Dedifferentiated amniotic fluid mesenchymal stem cell (primary cell): ENCODE measurements around the gene MYRF.

ENCODE experiments used
- DNase-seq: peaks from one replicate; pipeline ENCODE4 v3.0.0-alpha.2; 2016; ENCODE audit errors: extremely low spot score

MYRF gene

GRCh38 chr11:61817471-61818202 lies 65.2 kb downstream of the MYRF start:
- no peak for DNase-seq

GRCh38 chr11:61820174-61820573 lies 67.7 kb downstream of the MYRF start:
- no peak for DNase-seq

DNA sequence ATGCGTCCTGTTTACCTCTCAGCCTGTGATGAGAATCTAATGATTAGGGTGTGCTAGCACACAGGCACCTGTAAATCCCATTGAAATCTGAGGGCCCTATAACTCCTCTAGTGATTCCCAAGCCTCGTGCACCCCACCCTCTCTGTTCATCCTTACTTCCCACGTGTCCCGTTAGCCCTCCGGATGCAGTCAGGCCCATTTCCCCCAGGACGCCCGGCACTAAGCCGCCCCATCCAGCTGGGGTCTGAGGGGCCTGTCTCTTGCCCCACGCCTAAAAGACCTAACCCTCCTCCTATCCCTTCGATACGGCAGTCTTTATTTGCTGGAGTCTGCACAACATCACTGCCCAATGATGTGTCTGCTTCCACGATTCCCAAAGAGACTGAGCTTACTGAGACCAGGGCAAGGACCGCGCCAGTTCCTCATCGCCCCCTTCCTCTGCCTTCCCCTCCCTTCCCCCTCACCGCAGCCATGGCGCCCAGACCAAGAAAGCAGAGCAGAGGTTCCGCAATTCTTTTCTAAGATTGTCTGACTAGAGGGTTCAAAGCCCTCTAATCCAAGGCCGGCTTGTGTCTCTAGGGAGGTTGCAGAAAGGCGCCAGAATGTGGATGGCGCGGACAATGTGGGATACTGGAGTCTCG lies 74.6 kb downstream of the MYRF start:
- DNase-seq = no peak

DNA sequence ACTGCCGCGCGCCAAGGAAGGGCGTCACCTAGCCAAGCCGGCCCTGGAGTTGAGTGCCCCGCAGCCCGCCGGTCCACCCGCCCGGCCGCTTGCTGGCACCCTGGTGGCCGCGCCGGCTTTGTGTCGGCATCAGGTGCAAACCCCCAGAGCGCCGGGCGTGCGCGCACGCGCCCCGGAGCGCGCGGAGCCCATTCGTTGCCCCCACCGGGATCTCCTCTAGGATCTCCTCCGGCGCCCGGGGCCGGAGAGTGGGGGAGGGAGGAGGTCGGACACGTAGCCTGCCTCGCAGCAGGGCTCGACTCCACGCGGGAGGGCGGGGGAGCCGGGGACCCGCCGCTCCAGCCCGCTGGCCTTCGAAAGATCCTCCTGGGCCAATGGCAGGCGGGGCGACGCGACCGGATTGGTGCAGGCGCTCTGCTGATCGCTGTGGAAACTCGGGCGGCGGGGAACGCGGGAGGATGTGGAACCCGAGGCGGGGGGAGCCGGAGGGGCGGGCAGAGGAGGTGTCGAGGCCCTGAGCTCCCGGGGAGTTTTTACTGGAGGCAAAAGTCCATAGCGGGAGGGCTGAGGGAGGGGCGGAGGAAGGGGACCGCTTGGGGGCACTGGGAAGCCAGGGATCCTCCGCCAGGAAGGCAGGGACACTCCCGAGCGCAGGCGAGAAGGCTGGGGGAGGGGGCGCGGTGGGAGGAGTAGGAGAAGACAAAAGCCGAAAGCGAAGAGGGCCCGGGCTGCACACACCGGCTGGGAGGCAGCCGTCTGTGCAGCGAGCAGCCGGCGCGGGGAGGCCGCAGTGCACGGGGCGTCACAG lies 75.3 kb downstream of the MYRF start, which contains the start of gene FADS2:
FADS2 (plus strand) TSS at position 730 of the 808 bp plus-strand sequence. CDS start 91 bp downstream, outside the sequence.
- peak; percentile 84 for DNase-seq

DNA sequence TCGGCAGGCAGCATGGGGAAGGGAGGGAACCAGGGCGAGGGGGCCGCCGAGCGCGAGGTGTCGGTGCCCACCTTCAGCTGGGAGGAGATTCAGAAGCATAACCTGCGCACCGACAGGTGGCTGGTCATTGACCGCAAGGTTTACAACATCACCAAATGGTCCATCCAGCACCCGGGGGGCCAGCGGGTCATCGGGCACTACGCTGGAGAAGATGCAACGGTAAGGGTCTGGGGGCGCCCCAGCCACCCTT lies 75.9 kb downstream of the MYRF start:
- no peak for DNase-seq

- DNase-seq = no peak
Measured at GRCh38 chr11:61828629-61829407, 76.4 kb downstream of the MYRF start.

DNA sequence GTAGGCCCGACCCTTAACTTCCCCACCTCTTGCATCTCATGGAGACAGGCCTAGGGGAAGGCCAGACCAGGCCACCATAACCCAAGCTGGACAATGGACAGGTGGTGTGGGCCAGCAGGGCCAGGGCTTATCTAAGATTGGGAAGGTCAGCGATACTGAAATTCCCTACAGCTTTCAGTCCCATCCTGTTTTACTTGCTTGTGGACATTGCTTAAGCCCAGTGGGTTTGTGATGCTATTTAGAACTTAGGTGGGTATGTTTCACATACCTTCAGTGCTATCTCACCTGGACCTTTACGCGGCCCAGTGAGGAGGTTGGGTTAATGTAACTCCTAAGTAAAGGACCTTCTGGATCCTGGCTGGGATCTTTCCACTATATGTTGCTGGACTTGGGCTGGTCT lies 77.4 kb downstream of the MYRF start:
- no peak for DNase-seq

GRCh38 chr11:61830237-61831105 lies 78.0 kb downstream of the MYRF start:
- no peak for DNase-seq

GRCh38 chr11:61832207-61832606 lies 79.8 kb downstream of the MYRF start:
- DNase-seq = no peak

DNA sequence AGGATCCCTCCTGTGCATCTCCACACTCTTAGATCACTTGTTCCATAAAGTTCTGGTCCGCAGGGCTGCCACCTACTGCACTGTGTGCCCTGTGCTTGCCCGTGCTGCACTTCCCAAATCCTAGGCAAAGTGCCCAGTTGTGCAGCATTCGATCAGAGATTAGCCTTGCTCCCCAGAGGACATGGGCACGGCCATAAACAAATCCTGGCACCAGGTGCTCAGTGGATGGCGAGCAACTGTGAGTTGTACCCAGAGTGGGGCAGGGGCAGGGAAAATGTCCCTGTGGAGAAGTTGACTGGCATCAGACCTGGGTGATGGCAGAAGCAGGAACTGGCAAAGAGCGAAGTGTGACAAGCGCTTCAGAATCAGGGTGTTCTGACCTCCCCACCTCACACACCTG lies 80.3 kb downstream of the MYRF start:
- DNase-seq = no peak

DNA sequence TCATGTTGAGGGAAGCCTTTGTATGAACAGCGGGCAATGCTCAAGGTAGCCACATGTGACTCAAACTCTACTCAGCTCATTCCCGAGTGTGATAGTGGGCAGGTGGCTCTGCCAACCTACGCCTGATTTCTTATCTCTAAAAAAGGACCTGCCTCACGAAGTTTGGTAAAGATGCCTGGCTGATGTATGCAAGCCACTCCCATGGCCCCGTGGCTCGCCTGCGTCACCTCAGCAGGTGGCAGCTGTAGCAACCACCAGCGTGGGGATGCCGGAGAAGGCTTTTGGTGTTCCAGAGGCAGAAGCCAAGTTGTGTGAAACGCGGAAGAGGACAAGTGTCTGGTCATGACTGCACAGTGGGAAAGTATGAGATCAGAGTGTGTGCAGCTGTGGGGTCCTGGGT lies 81.0 kb downstream of the MYRF start:
- no peak for DNase-seq

GRCh38 chr11:61833926-61834277 lies 81.5 kb downstream of the MYRF start:
- DNase-seq = no peak

DNA sequence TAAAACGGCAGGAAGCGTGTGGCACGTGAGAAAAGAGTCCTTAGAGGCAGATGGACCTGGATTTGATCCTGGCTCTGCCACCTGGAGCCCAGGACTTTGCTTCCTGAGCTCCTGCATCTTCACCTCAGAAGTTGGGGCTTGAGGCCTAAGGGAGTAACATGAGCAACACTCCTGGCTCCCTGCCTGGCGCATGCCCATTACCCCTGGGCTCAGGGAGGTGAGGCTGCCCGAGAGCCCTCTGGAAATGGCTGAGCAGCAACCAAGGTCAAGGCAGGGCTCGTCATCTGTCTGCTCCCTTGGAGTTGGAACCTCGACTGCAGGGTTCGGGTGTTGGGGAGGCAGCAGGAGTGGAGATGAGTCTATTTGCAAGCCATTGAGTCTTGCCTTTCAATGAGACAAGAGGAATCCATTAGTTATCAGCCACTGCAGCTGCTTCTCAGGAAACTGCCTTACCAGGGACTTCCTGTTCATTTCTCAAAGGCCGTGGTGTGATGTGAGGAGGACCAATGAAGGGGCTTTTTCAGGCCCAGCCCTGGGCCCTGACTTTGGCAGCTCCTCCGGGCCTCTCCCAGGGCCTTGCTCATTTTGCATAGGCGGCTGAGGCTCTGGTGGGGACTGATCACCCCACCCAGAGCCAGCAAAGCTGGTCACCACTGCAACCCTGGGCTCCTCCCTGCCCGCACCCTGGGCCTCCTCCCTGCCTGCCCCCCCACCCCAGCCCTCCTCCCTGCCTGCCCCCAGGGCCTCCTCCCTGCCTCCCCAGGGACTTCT lies 82.0 kb downstream of the MYRF start:
- peak; percentile 60 for DNase-seq

GRCh38 chr11:61836193-61836592 lies 83.8 kb downstream of the MYRF start:
- no peak for DNase-seq

GRCh38 chr11:61837411-61838005 lies 85.1 kb downstream of the MYRF start:
- no peak for DNase-seq
